Measurements from ENCODE around the gene LRRC56.

LRRC56 gene

GRCh38 chr11:562046-562645, 24.8 kb downstream of the LRRC56 start:
- Histone ChIP-seq H3K9me3 (ENCODE audit: control insufficient read depth, low read length) (no peaks in the 10 kb centered on the region), H3K27me3 (ENCODE audit: control insufficient read depth, insufficient read depth, low read length) (peaks cover 6% of the 10 kb centered on the region), H3K4me1 (ENCODE audit: control insufficient read depth, insufficient read depth, low read length) (peaks cover 55% of the 10 kb centered on the region), H3K36me3 (ENCODE audit: control insufficient read depth, insufficient read depth, low read length) (peaks cover 5% of the 10 kb centered on the region), H3K9ac (ENCODE audit: low read length) (peak overlapping the region; percentile 28), H3K4me3 (ENCODE audit: low read length) (peak overlapping the region; percentile 42)

DNA sequence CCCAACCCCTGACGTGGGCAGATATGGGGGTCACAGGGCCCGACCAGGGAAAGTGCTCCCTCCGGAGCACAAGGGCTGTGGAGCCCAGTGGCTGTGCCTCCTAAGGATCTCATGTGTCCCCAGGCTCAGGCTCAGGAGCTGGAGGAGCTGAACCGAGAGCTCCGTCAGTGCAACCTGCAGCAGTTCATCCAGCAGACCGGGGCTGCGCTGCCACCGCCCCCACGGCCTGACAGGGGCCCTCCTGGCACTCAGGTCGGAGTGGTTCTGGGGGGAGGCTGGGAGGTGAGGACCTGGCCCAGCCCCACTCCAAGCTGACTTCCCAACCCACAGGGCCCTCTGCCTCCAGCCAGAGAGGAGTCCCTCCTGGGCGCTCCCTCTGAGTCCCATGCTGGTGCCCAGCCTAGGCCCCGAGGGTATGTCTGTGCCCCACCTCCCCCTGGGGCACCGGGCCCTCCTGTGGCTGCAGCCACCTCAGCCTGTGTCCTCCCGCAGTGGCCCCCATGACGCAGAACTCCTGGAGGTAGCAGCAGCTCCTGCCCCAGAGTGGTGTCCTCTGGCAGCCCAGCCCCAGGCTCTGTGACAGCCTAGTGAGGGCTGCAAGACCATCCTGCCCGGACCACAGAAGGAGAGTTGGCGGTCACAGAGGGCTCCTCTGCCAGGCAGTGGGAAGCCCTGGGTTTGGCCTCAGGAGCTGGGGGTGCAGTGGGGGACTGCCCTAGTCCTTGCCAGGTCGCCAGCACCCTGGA, 25.9 kb downstream of the LRRC56 start:
- H3K4me3 ChIP-seq (ENCODE audit: low read length), result no peak overlapping the region
- peak overlapping the region; percentile 28 for H3K9ac ChIP-seq (ENCODE audit: low read length)
- H3K36me3 ChIP-seq (ENCODE audit: control insufficient read depth, insufficient read depth, low read length), result peaks cover 5% of the 10 kb centered on the region
- peaks cover 63% of the 10 kb centered on the region for H3K4me1 ChIP-seq (ENCODE audit: control insufficient read depth, insufficient read depth, low read length)
- peaks cover 6% of the 10 kb centered on the region for H3K27me3 ChIP-seq (ENCODE audit: control insufficient read depth, insufficient read depth, low read length)
- H3K9me3 ChIP-seq (ENCODE audit: control insufficient read depth, low read length), result no peaks in the 10 kb centered on the region

DNA sequence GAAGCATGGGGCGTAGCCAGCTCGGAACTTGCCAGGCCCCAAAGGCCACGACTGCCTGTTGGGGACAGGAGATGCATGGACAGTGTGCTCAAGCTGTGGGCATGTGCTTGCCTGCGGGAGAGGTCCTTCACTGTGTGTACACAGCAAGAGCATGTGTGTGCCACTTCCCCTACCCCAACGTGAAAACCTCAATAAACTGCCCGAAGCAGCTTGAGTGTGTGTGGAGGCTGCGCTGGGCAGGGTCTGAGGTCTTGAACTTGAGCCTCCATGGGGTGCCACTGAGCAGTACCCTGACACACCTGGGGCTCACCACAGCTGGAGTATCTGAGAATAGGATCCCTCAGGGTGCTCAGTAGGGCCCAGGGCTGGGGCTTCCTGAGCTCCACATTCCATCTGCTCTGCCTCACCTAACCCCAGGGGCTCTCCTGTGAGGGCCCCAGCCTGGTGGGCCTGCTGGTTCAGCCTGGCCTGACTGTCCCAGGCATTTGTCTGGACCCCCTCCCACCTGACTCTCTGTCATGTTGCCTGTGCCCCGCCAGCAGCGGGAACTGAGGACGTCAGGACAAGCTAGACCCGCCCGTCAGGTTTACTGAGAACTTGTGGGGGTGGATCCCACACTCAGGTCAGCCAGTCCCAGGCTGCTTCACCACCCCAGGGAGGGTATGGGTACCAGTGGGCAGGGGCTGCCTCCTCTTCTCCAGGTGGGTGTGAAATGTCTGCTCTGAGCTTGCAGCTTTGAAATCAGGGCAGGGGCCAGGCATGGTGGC, 26.7 kb downstream of the LRRC56 start:
- Histone ChIP-seq H3K9ac (ENCODE audit: low read length) (no peak overlapping the region), H3K36me3 (ENCODE audit: control insufficient read depth, insufficient read depth, low read length) (peaks cover 5% of the 10 kb centered on the region), H3K4me3 (ENCODE audit: low read length) (no peak overlapping the region), H3K9me3 (ENCODE audit: control insufficient read depth, low read length) (no peaks in the 10 kb centered on the region), H3K4me1 (ENCODE audit: control insufficient read depth, insufficient read depth, low read length) (peaks cover 60% of the 10 kb centered on the region), H3K27me3 (ENCODE audit: control insufficient read depth, insufficient read depth, low read length) (peaks cover 6% of the 10 kb centered on the region)

GRCh38 chr11:565921-566509, 28.7 kb downstream of the LRRC56 start:
- Histone ChIP-seq H3K9me3 (ENCODE audit: control insufficient read depth, low read length) (no peaks in the 10 kb centered on the region), H3K4me1 (ENCODE audit: control insufficient read depth, insufficient read depth, low read length) (peaks cover 51% of the 10 kb centered on the region), H3K4me3 (ENCODE audit: low read length) (no peak overlapping the region), H3K9ac (ENCODE audit: low read length) (no peak overlapping the region), H3K36me3 (ENCODE audit: control insufficient read depth, insufficient read depth, low read length) (peaks cover 5% of the 10 kb centered on the region), H3K27me3 (ENCODE audit: control insufficient read depth, insufficient read depth, low read length) (no peaks in the 10 kb centered on the region)

GRCh38 chr11:567011-567628, 29.8 kb downstream of the LRRC56 start:
- Histone ChIP-seq H3K36me3 (ENCODE audit: control insufficient read depth, insufficient read depth, low read length) (peaks cover 5% of the 10 kb centered on the region), H3K9ac (ENCODE audit: low read length) (no peak overlapping the region), H3K4me3 (ENCODE audit: low read length) (peak overlapping the region; percentile 25), H3K4me1 (ENCODE audit: control insufficient read depth, insufficient read depth, low read length) (peaks cover 42% of the 10 kb centered on the region), H3K9me3 (ENCODE audit: control insufficient read depth, low read length) (no peaks in the 10 kb centered on the region), H3K27me3 (ENCODE audit: control insufficient read depth, insufficient read depth, low read length) (no peaks in the 10 kb centered on the region)

GRCh38 chr11:567629-568292, 30.4 kb downstream of the LRRC56 start:
- H3K9me3 ChIP-seq (ENCODE audit: control insufficient read depth, low read length), result no peaks in the 10 kb centered on the region

GRCh38 chr11:568306-569157, 31.2 kb downstream of the LRRC56 start:
- H3K9ac ChIP-seq (ENCODE audit: low read length), result peak overlapping the region; percentile 88
- no peaks in the 10 kb centered on the region for H3K27me3 ChIP-seq (ENCODE audit: control insufficient read depth, insufficient read depth, low read length)
- no peaks in the 10 kb centered on the region for H3K9me3 ChIP-seq (ENCODE audit: control insufficient read depth, low read length)
- H3K4me3 ChIP-seq (ENCODE audit: low read length), result peak overlapping the region; percentile 67
- H3K36me3 ChIP-seq (ENCODE audit: control insufficient read depth, insufficient read depth, low read length), result peaks cover 5% of the 10 kb centered on the region
- H3K4me1 ChIP-seq (ENCODE audit: control insufficient read depth, insufficient read depth, low read length), result peaks cover 28% of the 10 kb centered on the region

More at GRCh38 chr11:567629-568292, 30.4 kb downstream of the LRRC56 start:
- Histone ChIP-seq H3K4me3 (ENCODE audit: low read length) (peak overlapping the region; percentile 25), H3K4me1 (ENCODE audit: control insufficient read depth, insufficient read depth, low read length) (peaks cover 35% of the 10 kb centered on the region), H3K27me3 (ENCODE audit: control insufficient read depth, insufficient read depth, low read length) (no peaks in the 10 kb centered on the region), H3K36me3 (ENCODE audit: control insufficient read depth, insufficient read depth, low read length) (peaks cover 5% of the 10 kb centered on the region), H3K9ac (ENCODE audit: low read length) (peak overlapping the region; percentile 71)

GRCh38 chr11:569158-569885, 32.0 kb downstream of the LRRC56 start:
- Histone ChIP-seq H3K4me3 (ENCODE audit: low read length) (peak overlapping the region; percentile 67), H3K27me3 (ENCODE audit: control insufficient read depth, insufficient read depth, low read length) (no peaks in the 10 kb centered on the region), H3K9ac (ENCODE audit: low read length) (peak overlapping the region; percentile 88), H3K9me3 (ENCODE audit: control insufficient read depth, low read length) (no peaks in the 10 kb centered on the region), H3K36me3 (ENCODE audit: control insufficient read depth, insufficient read depth, low read length) (no peaks in the 10 kb centered on the region), H3K4me1 (ENCODE audit: control insufficient read depth, insufficient read depth, low read length) (peaks cover 22% of the 10 kb centered on the region)

DNA sequence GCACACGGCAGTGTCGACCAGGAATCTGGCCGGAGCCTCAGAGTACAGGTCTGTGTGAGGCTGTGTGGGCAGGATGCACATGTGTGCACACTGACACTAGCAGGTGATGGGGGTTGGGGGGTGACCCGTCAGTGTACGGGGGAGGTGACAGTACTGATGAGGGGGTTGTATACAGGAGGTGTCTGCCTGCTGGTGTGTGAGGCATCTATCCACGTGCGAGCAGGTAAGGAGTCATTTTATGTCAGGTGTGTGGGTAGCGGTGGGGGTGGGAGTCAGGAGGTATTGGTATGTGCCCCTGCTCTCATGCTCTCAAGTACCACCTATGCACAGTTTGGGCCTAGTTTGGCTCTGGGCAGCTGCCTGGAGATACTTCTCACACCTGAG, 34.5 kb downstream of the LRRC56 start:
- Histone ChIP-seq H3K4me1 (ENCODE audit: control insufficient read depth, insufficient read depth, low read length) (peaks cover 30% of the 10 kb centered on the region), H3K4me3 (ENCODE audit: low read length) (no peak overlapping the region), H3K27me3 (ENCODE audit: control insufficient read depth, insufficient read depth, low read length) (peaks cover 7% of the 10 kb centered on the region), H3K9me3 (ENCODE audit: control insufficient read depth, low read length) (no peaks in the 10 kb centered on the region), H3K9ac (ENCODE audit: low read length) (no peak overlapping the region), H3K36me3 (ENCODE audit: control insufficient read depth, insufficient read depth, low read length) (no peaks in the 10 kb centered on the region)

DNA sequence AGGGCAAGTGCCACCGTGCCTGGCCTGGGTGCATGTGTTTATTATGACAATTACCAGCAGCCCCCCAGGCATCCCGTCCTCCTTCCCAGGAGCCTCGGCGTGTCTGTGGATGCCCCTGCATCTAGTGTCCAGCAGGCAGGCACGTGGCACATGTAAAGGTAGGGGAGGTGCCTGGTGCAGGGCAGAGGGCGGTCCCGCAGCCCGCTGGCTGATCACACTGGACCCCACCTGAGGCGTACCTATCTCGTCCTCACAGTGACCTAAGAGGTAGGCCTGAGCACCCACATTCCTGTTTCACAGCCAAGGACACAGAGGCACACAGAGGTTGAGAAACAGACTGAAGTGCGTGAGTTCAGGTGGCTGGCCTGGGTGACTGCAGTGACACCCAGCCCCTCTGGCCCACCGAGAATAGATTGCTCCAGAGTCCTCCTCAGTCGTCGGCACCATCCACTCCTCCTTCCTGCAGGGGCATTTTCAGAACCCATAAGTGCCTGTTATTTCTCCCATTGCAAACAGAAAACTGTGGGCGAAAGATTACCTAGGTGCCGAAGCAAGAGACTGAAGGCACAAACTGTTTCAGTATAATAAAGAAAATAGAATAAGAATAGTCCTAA, 35.9 kb downstream of the LRRC56 start:
- H3K36me3 ChIP-seq (ENCODE audit: control insufficient read depth, insufficient read depth, low read length), result no peaks in the 10 kb centered on the region
- peaks cover 30% of the 10 kb centered on the region for H3K4me1 ChIP-seq (ENCODE audit: control insufficient read depth, insufficient read depth, low read length)
- no peak overlapping the region for H3K9ac ChIP-seq (ENCODE audit: low read length)
- no peak overlapping the region for H3K4me3 ChIP-seq (ENCODE audit: low read length)
- peaks cover 7% of the 10 kb centered on the region for H3K27me3 ChIP-seq (ENCODE audit: control insufficient read depth, insufficient read depth, low read length)
- no peaks in the 10 kb centered on the region for H3K9me3 ChIP-seq (ENCODE audit: control insufficient read depth, low read length)

Measured in mucosa of stomach (tissue), 1 donor.